SK-N-SH treated with all-trans-retinoic acid at 6 μM for 48 hours (cell line): ENCODE results near the gene ERMARD.

ENCODE experiments used
- BACH2 ChIP-seq: fragments of 250-450 bp; sonication (Bioruptor Pico); IDR thresholded peaks from 2 replicates; pipeline ENCODE4 v1.9.0; 2021; ENCODE audit warnings: mild to moderate bottlenecking, borderline replicate concordance
- ESRRG ChIP-seq: fragments of 250-450 bp; sonication (Bioruptor Pico); IDR thresholded peaks from 2 replicates; pipeline ENCODE4 v1.6.1; 2021; ENCODE audit warnings: mild to moderate bottlenecking
- GLIS3 ChIP-seq: fragments of 250-450 bp; sonication (Bioruptor Pico); IDR thresholded peaks from 2 replicates; pipeline ENCODE4 v1.5.0; 2020; ENCODE audit warnings: mild to moderate bottlenecking, moderate library complexity
- ISL1 ChIP-seq: fragments of 250-450 bp; sonication (Bioruptor Pico); IDR thresholded peaks from 2 replicates; pipeline ENCODE4 v2.1.2; 2022; ENCODE audit warnings: mild to moderate bottlenecking, moderate library complexity
- OSR1 ChIP-seq: fragments of 250-450 bp; sonication (Bioruptor Pico); IDR thresholded peaks from 2 replicates; pipeline ENCODE4 v1.8.0; 2022; ENCODE audit warnings: moderate library complexity, mild to moderate bottlenecking, inconsistent platforms
- PPARA ChIP-seq: fragments of 250-450 bp; sonication (Bioruptor Pico); IDR thresholded peaks from 2 replicates; pipeline ENCODE4 v1.5.0; 2020; ENCODE audit warnings: mild to moderate bottlenecking, borderline replicate concordance
- ZFP30 ChIP-seq: fragments of 450-650 bp; formaldehyde crosslinking; IDR thresholded peaks from 2 replicates; pipeline ENCODE4 v1.5.0; 2022; ENCODE audit warnings: mild to moderate bottlenecking, moderate library complexity
- TF ChIP-seq, protein P1 (sequence below): fragments of 250-450 bp; sonication (Bioruptor Pico); IDR thresholded peaks from 2 replicates; pipeline ENCODE4 v1.5.1; 2020; ENCODE audit warnings: low read depth, mild to moderate bottlenecking, moderate library complexity
- TF ChIP-seq, protein P2 (sequence below): fragments of 250-450 bp; sonication (Bioruptor Pico); IDR thresholded peaks from 2 replicates; pipeline ENCODE4 v1.5.1; 2021; ENCODE audit warnings: mild to moderate bottlenecking, moderate library complexity
- TF ChIP-seq, protein P3 (sequence below): fragments of 250-450 bp; sonication (Bioruptor Pico); IDR thresholded peaks from 2 replicates; pipeline ENCODE4 v1.8.0; 2021; ENCODE audit warnings: low read depth, mild to moderate bottlenecking, moderate library complexity, borderline replicate concordance
- TF ChIP-seq, protein P4 (sequence below): fragments of 250-450 bp; sonication (Bioruptor Pico); IDR thresholded peaks from 2 replicates; pipeline ENCODE4 v1.8.0; 2020; ENCODE audit warnings: mild to moderate bottlenecking, moderate library complexity, borderline replicate concordance

DNA sequence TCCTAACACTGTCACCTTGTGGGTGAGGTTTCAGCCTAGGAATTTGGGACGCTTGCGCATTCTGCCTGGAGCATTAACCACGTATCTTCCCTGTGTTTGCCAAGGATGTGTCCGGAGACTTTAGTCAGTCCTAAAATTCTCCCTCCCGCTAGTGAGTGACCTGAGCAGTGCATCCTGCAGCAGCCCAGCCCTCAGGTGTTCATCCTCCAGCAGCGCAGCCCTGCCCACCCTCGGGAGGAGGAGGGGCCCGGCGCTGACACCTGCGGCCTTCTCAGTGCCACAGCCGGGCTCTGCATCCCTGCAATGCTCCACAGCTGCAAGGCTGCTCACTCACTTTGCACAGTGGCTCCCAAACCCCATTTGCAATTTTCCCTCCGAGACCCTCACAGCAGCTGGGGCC is 79.5 kb downstream of the ERMARD start:
- TF ChIP-seq, protein P1, sequence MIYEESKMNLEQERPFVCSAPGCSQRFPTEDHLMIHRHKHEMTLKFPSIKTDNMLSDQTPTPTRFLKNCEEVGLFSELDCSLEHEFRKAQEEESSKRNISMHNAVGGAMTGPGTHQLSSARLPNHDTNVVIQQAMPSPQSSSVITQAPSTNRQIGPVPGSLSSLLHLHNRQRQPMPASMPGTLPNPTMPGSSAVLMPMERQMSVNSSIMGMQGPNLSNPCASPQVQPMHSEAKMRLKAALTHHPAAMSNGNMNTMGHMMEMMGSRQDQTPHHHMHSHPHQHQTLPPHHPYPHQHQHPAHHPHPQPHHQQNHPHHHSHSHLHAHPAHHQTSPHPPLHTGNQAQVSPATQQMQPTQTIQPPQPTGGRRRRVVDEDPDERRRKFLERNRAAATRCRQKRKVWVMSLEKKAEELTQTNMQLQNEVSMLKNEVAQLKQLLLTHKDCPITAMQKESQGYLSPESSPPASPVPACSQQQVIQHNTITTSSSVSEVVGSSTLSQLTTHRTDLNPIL (CRISPR knock-in tag), result no peak
- TF ChIP-seq GLIS3 (CRISPR knock-in tag), result no peak
- TF ChIP-seq ZFP30 (CRISPR knock-in tag), result no peak
- no peak for TF ChIP-seq PPARA
- no peak for TF ChIP-seq OSR1 (CRISPR knock-in tag)
- no peak for TF ChIP-seq ISL1 (CRISPR knock-in tag)
- no peak for TF ChIP-seq BACH2 (CRISPR knock-in tag)
- TF ChIP-seq, protein P2, sequence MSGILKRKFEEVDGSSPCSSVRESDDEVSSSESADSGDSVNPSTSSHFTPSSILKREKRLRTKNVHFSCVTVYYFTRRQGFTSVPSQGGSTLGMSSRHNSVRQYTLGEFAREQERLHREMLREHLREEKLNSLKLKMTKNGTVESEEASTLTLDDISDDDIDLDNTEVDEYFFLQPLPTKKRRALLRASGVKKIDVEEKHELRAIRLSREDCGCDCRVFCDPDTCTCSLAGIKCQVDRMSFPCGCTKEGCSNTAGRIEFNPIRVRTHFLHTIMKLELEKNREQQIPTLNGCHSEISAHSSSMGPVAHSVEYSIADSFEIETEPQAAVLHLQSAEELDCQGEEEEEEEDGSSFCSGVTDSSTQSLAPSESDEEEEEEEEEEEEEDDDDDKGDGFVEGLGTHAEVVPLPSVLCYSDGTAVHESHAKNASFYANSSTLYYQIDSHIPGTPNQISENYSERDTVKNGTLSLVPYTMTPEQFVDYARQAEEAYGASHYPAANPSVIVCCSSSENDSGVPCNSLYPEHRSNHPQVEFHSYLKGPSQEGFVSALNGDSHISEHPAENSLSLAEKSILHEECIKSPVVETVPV (CRISPR knock-in tag), result no peak
- TF ChIP-seq, protein P3, sequence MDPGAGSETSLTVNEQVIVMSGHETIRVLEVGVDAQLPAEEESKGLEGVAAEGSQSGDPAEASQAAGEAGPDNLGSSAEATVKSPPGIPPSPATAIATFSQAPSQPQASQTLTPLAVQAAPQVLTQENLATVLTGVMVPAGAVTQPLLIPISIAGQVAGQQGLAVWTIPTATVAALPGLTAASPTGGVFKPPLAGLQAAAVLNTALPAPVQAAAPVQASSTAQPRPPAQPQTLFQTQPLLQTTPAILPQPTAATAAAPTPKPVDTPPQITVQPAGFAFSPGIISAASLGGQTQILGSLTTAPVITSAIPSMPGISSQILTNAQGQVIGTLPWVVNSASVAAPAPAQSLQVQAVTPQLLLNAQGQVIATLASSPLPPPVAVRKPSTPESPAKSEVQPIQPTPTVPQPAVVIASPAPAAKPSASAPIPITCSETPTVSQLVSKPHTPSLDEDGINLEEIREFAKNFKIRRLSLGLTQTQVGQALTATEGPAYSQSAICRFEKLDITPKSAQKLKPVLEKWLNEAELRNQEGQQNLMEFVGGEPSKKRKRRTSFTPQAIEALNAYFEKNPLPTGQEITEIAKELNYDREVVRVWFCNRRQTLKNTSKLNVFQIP (CRISPR knock-in tag), result no peak
- TF ChIP-seq, protein P4, sequence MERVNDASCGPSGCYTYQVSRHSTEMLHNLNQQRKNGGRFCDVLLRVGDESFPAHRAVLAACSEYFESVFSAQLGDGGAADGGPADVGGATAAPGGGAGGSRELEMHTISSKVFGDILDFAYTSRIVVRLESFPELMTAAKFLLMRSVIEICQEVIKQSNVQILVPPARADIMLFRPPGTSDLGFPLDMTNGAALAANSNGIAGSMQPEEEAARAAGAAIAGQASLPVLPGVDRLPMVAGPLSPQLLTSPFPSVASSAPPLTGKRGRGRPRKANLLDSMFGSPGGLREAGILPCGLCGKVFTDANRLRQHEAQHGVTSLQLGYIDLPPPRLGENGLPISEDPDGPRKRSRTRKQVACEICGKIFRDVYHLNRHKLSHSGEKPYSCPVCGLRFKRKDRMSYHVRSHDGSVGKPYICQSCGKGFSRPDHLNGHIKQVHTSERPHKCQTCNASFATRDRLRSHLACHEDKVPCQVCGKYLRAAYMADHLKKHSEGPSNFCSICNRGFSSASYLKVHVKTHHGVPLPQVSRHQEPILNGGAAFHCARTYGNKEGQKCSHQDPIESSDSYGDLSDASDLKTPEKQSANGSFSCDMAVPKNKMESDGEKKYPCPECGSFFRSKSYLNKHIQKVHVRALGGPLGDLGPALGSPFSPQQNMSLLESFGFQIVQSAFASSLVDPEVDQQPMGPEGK (CRISPR knock-in tag), result no peak
- no peak for TF ChIP-seq ESRRG (CRISPR knock-in tag)
